Right lobe of liver (tissue), 6 donors: ENCODE data around the gene HOXA9. TPM values are rescaled to one million over a fixed set of nuclear protein-coding genes. Genes with fewer than 3 reads are reported as not detected.
A peak's percentile ranks its signal among the peaks of the same experiment; 100 is the strongest.

Experiments used
- ATAC-seq, 4 donors: fragments of 200-7000 bp; cut with Tn5 transposase; one replicate each; pipeline ENCODE4 v1.9.1; 2020; ENCODE audit warnings: mild to moderate bottlenecking in 4 of 4, moderate library complexity in 4 of 4
- DNase-seq, 3 donors: peaks; one replicate each; pipeline ENCODE4 v3.0.0-alpha.2; 2020
- H3K27ac ChIP-seq, 3 donors: fragments of 200-600 bp; one replicate each; pipeline ENCODE4 v1.8.0; 2022
- H3K27me3 ChIP-seq, 2 donors: fragments of 200-600 bp; one replicate each; pipeline ENCODE4 v1.8.0; 2022
- H3K36me3 ChIP-seq, 4 donors: fragments of 200-600 bp; sonication (generic) in 1 of 4; one replicate each; pipeline versions ENCODE4 v1.5.1 to v1.8.0; 2017 to 2022; ENCODE audit warnings: control low read depth in 1 of 4
- H3K4me1 ChIP-seq, 4 donors: fragments of 200-600 bp; sonication (generic) in 1 of 4; one replicate each; pipeline versions ENCODE4 v1.5.1 to v1.8.0; 2017 to 2022; ENCODE audit warnings: control low read depth in 1 of 4
- H3K4me3 ChIP-seq, 3 donors: fragments of 200-600 bp; one replicate each; pipeline ENCODE4 v1.8.0; 2022
- H3K9me3 ChIP-seq, 4 donors: fragments of 200-600 bp; sonication (generic) in 1 of 4; one replicate each; pipeline versions ENCODE4 v1.5.1 to v1.8.0; 2017 to 2022; ENCODE audit warnings: control low read depth in 1 of 4
- POLR2A ChIP-seq: fragments of 450-650 bp; IDR thresholded peaks from one replicate; pipeline ENCODE4 v1.6.1; 2017; ENCODE audit warnings: antibody characterized with exemption, mild to moderate bottlenecking
- WGBS: methylation state at CpG from one replicate; pipeline ENCODE4 v1.1.6; 2018; ENCODE audit warnings: low coverage, low lambda C conversion rate; ENCODE audit not compliant: insufficient coverage; ENCODE audit errors: missing lambda C conversion rate; 5-methylcytosine and 5-hydroxymethylcytosine counted together
- intact Hi-C, 2 donors: fragments of 100-400 bp; cut with DNase I; formaldehyde crosslinking; loops; one replicate each; pipeline versions ENCODE4 v1.11.2 to v1.14.1; 2022
- total RNA-seq, 6 experiments: library from RNA; depleted of rRNA in 2 of 6; stranded (reverse); fragments of >200 nt in 2 of 6; fragmentation: NEBNext Ultra II Directional in 3 of 6; extraction: Animal tissue kit (Norgen Biotek cat#: 25700) in 3 of 6; gene quantifications; one replicate each; pipeline versions ENCODE4 v1.1.0 to v1.2.4, GENCODE V29; 2016 to 2023
- TF ChIP-seq, protein P1 (sequence below), 4 donors: fragments of 200-600 bp in 3 of 4; fragments of 450-650 bp in 1 of 4; IDR thresholded peaks; one replicate each; pipeline versions ENCODE4 v1.5.1 to v1.8.0; 2016 to 2022; ENCODE audit warnings: antibody characterized with exemption in 4 of 4, mild to moderate bottlenecking in 2 of 4
- donor health status: DM: no; HTN: yes; CAD: no.
- donor health status: DM: no; HTN: no; CAD: no.
- donor health status: DM: no; HTN: no; CAD: no.
- donor health status: DM: no; HTN: yes; CAD: no.
- donor health status: DM: no; HTN: yes; CAD: no.

HOXA9 gene
- total RNA-seq, 6 experiments from 2014 or later: 0.09 TPM; not detected in 5

DNA sequence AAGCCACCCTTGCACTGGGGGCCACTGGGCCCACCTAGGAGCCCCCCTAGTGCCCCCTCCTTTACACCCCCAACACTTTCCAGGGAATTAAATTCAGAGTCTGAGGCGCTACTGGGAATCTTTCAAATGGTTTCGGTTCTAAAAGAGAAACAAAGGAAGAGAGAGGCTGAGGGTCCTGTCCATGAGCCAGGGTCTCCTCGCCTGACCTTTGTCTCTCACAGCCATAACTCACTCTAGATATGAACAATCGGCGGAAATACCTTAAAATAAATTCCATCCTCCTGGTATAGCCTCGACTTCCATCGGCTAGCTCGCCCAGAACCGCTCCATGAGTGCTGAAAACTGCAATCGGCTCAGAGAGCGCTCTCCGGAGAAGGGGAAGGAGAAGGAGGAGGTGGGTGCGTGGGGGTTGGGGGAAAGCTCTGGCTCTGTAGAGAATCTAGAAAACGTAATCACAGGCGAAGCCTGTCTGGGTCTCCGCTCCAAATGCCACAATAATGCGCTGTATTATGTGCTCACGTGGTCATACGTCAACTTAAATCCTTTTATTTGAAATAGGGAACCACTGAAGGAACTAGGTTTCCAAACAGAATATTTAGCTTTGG is 47.3 kb downstream of the HOXA9 start:
- H3K9me3 ChIP-seq: no peaks in the 10 kb centered on the region
- H3K36me3 ChIP-seq: no peaks in the 10 kb centered on the region
- no peak overlapping the region for H3K4me3 ChIP-seq
- peaks cover 0 to 6% of the 10 kb centered on the region in 2 donors for H3K27me3 ChIP-seq
- DNase-seq (no peak), ATAC-seq (peak; percentile 6 to 53 (median 26))
- peaks cover 0 to 18% (median 3%) of the 10 kb centered on the region in 4 donors for H3K4me1 ChIP-seq
- TF ChIP-seq POLR2A: no peak
- TF ChIP-seq, protein P1, sequence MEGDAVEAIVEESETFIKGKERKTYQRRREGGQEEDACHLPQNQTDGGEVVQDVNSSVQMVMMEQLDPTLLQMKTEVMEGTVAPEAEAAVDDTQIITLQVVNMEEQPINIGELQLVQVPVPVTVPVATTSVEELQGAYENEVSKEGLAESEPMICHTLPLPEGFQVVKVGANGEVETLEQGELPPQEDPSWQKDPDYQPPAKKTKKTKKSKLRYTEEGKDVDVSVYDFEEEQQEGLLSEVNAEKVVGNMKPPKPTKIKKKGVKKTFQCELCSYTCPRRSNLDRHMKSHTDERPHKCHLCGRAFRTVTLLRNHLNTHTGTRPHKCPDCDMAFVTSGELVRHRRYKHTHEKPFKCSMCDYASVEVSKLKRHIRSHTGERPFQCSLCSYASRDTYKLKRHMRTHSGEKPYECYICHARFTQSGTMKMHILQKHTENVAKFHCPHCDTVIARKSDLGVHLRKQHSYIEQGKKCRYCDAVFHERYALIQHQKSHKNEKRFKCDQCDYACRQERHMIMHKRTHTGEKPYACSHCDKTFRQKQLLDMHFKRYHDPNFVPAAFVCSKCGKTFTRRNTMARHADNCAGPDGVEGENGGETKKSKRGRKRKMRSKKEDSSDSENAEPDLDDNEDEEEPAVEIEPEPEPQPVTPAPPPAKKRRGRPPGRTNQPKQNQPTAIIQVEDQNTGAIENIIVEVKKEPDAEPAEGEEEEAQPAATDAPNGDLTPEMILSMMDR (IDR thresholded peaks at IDR 0.05): no peak
- intact Hi-C loops: no loop called here
- no peak overlapping the region for H3K27ac ChIP-seq
- 48% methylated on average over 18 of the region's 19 CpGs for WGBS

DNA sequence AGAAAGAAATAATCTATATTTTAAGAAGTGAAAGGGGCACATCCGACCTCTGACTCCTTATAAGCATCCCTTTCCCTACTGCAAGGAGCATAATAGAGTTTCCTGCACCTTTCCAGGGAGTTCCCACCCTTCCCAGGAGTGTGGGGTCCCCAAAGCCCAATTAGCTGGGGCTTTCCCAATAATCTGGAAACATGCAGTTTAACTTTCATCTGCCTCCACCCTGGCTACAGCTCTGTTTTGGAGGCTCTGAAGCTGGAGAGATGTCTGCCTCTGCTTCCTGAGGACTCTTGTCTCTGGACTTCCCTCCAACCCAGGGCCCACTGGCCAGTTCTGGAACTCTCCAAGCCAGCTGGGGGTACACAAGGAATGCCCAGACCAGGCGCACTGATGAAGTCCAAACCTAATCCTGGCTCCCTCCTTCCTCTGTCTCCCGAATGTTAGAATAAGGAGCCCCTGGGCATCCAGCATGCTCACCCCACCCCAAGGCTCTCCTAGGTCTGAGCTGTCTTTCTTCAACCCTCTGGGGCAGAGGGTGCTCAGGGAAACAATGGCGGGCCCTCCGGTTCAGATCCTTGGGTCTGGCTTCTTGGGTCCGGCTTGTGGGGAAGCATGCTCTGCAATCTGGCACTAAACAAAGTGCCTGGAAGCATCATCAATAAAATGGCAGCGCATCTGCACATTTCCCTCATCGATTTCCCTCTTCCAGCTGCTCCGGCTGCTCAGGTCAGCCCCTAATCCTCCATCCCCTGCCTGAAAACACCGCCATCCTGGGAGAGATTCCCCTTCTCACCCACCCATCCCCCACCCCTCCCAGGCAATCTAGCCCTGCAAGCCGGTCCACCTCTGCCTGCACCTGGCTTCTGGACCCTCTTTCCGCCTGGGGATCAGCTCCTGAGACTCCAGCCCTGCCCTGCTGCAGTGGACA is 48.1 kb downstream of the HOXA9 start:
- Histone ChIP-seq H3K27me3 (peaks cover 0 to 6% of the 10 kb centered on the region in 2 donors), H3K4me1 (peaks cover 0 to 11% (median 3%) of the 10 kb centered on the region in 4 donors), H3K9me3 (no peaks in the 10 kb centered on the region), H3K27ac (peak overlapping the region in 2 of 3 donors; percentile 26 to 81), H3K4me3 (no peak overlapping the region), H3K36me3 (no peaks in the 10 kb centered on the region)
- no peak for TF ChIP-seq POLR2A
- TF ChIP-seq, protein P1 (IDR thresholded peaks at IDR 0.05): no peak
- DNase-seq: no peak
- intact Hi-C loops: no loop called here
- ATAC-seq: no peak
- WGBS: 36% methylated on average over 7 of the region's 12 CpGs

DNA sequence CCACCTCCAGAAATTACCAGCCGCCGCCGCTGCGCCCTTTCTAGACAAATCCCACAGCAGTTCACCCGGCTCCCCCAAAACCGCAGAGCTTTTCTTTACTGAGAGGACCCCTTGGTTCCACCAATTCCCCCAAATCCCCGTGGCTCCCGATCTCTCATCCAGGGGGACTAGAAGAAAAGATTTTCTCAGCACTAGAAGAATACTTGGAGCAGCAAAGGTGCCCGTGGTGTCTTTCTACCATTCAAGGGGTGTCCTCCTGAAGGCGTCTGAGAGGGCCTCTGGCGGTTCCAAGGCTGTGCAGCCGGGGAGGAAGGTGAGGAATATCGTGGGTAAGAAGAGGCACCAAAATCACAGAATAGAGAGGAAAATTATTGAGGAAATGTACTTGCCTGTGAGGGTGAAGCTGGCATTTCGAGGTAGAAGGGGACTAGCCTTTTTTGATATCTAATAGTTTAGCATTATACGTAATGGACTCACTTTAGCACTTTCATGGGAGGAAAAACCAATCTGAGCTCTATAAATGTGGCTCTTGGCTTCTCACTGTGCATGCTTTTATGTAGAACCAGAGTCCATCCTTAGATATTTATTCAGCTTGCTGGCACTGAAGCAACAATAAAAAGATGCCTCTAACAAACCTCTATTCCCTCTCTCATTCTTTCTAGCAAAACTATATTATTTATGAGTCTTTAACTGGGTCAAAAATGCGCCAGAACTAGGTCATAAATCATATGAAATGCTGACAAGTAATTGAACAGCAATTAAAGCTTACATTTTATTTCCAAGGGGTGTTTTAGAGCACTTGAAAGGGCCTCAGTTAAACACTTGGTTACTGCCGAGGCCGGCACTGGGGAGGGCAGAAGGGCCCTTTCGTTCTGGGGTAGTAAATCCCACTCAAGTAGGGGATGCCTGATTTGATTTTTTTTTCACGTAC is 49.0 kb downstream of the HOXA9 start:
- TF ChIP-seq POLR2A: no peak
- TF ChIP-seq, protein P1 (IDR thresholded peaks at IDR 0.05): no peak
- WGBS: 46% methylated on average over 19 of the region's 20 CpGs

More for the DNA sequence above, 49.0 kb downstream of the HOXA9 start:
- Histone ChIP-seq H3K4me3 (peak overlapping the region; percentile 6 to 30 (median 12)), H3K27me3 (peaks cover 0 to 6% of the 10 kb centered on the region in 2 donors), H3K4me1 (peaks cover 0 to 6% (median 0%) of the 10 kb centered on the region in 4 donors), H3K36me3 (no peaks in the 10 kb centered on the region), H3K9me3 (no peaks in the 10 kb centered on the region), H3K27ac (peak overlapping the region; percentile 50 to 81 (median 59))
- DNase-seq (no peak), ATAC-seq (no peak)
- intact Hi-C loops: no loop called here
